Measurements from ENCODE around the gene OR13C8.
"Not testable (repeated sequence)": the region's sequence is repeated elsewhere in the genome, so short reads cannot be mapped to it uniquely, and the experiment has no call there.

OR13C8 gene

GRCh38 chr9:104568868-104569267, at the start of gene OR13C8:
Gene OR13C8 (plus strand): TSS chr9:104569168. CDS start chr9:104569168, 0 bp downstream.
- DNase-seq: no peak

GRCh38 chr9:104520241-104520640, 48.7 kb upstream of the OR13C8 start:
- not testable (repeated sequence) for DNase-seq

- DNase-seq: no peak
Observed at GRCh38 chr9:104527109-104527508, 41.9 kb upstream of the OR13C8 start, which contains the start of gene OR13C4. Gene OR13C4 (minus strand): TSS chr9:104527209. CDS start chr9:104527209, 0 bp downstream.

DNA sequence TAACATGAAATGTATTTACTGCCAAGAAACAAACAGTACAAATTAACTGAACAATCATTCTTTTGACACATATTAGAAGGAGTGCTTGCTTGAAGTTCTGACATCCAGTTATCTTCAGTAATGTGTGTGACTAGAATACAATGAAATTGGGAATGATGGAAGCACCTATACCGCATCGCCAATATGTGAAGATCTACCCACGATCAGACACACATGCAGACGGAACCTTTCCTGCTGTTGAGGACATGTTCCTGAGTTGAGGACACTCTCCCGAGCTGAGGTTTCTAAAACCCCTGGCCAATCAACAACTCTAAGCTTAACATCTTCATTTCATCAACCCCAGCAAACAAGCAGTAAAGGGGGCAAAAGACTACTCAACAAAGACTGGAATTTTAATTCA, 32.2 kb upstream of the OR13C8 start, which contains the start of gene OR13C3:
OR13C3 (minus strand) TSS at position 101 of the 400 bp plus-strand sequence. CDS start 133 bp downstream, outside the sequence.
- no peak for DNase-seq

DNA sequence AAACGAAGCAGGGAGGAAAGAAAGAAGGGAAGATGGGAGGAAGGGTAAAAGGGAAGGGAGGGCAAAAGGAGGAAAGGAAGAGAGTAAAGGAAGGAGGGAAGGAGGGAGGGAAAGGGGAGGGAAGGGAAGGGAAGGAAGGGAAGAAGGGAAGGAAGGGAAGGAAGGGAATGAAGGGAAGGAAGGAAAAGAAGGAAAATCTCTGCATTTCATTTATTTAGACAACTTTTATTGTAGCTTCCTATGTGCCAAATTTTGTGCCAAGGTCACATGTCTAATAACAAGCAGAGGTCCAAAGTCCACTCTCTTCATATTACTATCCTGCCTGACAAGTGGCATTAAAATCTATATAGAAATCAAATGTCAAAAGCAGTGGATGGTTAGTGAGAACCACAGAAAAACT, 29.7 kb upstream of the OR13C8 start:
- no peak for DNase-seq

GRCh38 chr9:104544644-104545043, 24.3 kb upstream of the OR13C8 start:
- no peak for DNase-seq

DNA sequence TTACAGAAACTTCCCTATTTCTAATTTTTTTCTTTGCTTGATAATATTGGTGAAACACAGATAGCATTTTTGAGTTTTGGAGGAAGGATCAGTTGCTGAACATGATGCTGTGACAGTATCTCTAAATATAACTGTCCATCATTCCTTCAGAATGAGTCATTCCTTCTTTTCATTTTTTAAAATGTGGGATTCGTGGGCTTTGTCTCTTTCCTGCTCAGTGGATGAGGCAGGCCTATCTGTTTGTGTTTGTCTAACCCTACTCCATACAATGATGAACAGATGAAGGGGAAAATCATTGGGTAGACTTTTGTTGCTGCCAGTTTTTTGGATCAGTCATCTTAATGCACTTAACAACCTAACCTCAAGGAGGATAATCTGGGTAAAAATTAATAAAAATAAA, 15.7 kb upstream of the OR13C8 start:
- DNase-seq: no peak

DNA sequence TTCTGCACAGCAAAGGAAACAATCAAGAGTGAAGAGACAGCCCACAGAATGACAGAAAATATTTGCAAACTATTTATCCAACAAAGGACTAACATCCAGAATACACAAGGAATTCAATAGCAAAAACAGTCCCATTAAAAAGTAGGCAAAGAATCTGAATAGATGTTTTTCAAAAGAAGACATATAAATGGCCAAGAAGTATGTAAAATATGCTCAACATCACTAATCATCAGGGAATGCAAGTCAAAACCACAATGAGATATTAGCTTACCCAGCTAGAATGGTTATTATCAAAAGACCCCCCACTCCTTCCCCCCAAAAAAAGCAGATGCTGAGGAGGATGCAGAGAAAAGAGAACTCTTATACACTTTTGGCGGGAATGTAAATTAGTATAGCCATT, 13.4 kb upstream of the OR13C8 start:
- no peak for DNase-seq

GRCh38 chr9:104556830-104557634, 11.9 kb upstream of the OR13C8 start:
- no peak for DNase-seq

DNA sequence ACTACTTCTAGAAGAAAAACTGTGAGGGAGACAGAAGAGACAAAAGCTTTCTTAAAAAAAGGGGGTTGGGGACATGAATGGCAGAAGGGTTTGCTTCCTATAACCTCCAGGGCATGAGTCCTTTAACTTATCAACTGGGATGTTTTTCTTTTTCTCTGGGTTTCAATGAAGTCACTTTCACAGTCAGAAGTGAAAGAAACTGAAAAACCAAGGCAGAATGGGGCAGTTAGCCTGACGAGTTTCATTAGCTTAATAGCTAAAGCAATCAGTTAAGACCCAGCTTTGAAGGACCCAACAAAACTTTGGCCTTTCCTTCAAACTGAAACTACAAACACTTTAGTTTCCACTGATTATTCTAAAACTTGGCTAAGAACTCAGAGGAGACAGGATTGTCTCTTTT, 4.6 kb upstream of the OR13C8 start:
- no peak for DNase-seq

- DNase-seq: no peak
Observed at GRCh38 chr9:104572612-104573011, 3.6 kb downstream of the OR13C8 start.

DNA sequence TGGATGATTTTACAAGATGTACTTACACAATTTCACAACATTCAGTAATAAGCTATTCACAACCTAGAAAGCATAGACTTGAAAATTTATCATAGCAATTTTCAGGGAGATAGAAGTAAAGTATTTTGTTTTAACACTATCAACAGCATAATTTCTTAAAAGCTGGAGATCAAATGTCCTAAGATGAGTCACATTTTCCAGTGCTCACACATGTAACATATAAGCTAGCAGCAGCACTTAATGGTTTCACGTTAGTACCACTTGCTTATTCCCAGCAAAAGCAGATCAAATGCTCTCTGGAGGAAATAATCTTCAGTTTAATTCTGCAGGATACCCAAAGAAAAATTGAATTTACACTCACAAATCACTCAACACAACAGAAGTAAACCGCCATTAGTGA, 6.5 kb downstream of the OR13C8 start:
- DNase-seq: no peak

DNA sequence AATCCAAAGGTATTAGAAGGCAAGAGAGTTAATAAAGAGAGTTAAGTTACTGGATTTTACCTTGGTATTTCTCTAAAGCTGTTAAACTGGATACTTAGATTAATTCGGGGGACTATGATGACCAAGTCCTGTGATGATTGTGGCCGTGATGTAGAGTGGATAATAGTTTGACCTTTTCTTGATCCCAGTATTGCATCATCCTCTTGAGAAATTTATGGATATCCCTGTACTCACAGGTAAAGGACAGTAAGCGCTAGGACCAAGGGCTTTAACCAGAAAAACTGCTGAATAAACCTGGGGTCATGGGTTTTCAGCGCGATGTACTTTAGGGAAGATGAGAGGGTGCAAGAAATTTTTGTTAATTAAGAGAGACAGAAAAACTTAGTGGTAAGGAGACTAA, 8.3 kb downstream of the OR13C8 start:
- DNase-seq: no peak

DNA sequence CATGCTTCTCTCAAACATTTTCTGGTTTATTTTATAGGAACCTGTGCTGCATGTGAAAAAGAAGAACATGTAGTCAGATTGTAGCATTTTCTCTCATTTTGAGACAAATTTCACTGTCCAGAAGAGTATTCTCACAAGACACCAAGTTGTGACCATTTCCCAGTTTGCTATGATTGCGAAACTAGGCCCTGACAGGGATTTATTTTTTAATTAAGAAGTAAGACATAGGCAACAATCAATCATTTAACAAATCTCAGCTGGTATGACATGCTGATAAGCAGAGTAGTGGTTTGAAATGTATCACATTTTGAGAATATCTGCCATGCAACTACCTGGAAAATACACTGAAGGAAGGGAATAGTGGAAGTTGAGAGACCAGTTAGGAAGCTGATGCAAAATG, 11.6 kb downstream of the OR13C8 start:
- no peak for DNase-seq

GRCh38 chr9:104586496-104587180, 17.7 kb downstream of the OR13C8 start:
- no peak for DNase-seq

DNA sequence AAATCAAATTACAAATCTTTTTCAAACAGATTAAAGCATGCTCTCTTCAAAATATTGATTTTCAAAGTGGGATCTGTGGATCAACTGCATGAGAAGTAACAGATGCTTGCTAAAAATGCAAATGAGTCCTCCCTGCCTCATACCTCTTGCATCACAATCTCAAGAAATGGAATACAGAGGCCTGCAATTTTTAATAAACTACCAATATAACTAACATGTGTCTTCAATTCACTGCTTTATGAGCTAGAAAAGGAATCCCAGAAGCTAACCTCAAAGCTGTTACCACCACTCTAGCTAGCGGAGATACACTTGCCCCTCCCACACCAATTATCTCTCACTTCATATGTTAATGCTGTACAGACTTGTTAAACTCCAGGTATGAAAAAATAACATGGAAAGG, 20.7 kb downstream of the OR13C8 start:
- DNase-seq: no peak

DNA sequence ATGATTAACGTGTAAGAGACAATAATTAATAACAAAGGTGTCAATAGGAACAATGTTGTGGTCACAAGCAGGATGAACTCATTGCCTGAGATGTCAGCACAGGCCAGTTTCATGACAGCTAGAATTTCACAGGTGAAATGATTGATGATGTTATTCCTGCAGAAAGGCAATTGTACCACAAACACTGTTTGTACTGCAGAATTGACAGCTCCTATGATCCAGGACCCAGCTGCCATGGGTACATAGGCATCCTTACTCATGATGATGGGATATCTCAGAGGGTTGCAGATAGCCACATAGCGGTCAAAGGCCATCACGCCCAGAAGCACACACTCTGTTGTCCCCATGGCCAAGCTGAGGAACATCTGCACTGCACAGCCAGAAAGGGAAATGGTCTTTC, 29.8 kb downstream of the OR13C8 start:
- not testable (repeated sequence) for DNase-seq

DNA sequence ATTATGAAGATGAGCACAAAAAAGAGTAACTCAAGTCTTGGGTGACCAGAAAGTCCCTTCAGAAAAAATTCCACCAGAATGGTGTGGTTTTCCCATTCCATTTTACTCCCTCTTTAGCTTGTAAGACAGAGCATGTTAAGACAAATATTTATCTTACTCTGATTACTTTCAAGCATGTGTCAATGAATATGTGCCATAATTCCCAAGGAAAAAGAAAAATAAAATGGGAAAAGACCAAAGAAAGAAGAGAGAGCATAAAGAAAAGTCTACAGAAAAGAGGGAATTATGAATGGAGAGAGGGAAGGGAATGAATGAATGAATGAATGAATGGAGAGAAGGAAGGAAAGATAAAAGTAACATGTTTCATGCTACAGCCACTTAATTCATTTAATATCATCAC, 30.3 kb downstream of the OR13C8 start, which contains the start of gene OR13C5:
OR13C5 (minus strand) TSS at position 101 of the 400 bp plus-strand sequence; CDS start at position 101, 0 bp downstream.
- DNase-seq: not testable (repeated sequence)

DNA sequence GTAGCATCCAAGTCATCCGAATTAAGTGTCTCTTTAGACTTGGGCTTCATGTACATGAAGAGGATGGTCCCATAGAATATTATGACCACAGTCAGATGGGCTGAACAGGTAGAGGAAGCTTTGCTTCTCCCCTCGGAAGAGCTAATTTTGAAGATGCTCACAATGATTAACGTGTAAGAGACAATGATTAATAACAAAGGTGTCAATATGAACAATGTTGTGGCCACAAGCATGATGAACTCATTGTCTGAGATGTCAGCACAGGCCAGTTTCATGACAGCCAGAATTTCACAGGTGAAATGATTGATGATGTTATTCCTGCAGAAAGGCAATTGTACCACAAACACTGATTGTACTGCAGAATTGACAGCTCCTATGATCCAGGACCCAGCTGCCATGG, 35.8 kb downstream of the OR13C8 start:
- DNase-seq: no peak

DNA sequence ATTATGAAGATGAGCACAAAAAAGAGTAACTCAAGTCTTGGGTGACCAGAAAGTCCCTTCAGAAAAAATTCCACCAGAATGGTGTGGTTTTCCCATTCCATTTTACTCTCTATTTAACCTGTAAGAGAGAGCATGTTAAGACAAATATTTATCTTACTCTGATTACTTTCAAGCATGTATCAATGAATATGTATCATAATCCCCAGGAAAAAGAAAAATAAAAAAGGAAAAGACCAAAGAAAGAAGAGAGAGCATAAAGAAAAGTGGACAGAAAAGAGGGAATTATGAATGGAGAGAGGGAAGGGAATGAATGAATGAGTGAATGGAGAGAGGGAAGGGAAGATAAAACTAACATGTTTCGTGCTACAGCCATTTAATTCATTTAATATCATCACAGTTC, 36.6 kb downstream of the OR13C8 start, which contains the start of gene OR13C2:
OR13C2 (minus strand) TSS at position 101 of the 400 bp plus-strand sequence; CDS start at position 101, 0 bp downstream.
- DNase-seq: not testable (repeated sequence)

GRCh38 chr9:104606152-104606551, 37.2 kb downstream of the OR13C8 start:
- no peak for DNase-seq

GRCh38 chr9:104608336-104608735, 39.4 kb downstream of the OR13C8 start:
- DNase-seq: no peak

- no peak for DNase-seq
Observed at GRCh38 chr9:104611213-104611612, 42.2 kb downstream of the OR13C8 start.

- DNase-seq: no peak
Observed at GRCh38 chr9:104617418-104617817, 48.5 kb downstream of the OR13C8 start.
